ENCODE results near the gene SCYGR1.

- TF ChIP-seq, protein P1, sequence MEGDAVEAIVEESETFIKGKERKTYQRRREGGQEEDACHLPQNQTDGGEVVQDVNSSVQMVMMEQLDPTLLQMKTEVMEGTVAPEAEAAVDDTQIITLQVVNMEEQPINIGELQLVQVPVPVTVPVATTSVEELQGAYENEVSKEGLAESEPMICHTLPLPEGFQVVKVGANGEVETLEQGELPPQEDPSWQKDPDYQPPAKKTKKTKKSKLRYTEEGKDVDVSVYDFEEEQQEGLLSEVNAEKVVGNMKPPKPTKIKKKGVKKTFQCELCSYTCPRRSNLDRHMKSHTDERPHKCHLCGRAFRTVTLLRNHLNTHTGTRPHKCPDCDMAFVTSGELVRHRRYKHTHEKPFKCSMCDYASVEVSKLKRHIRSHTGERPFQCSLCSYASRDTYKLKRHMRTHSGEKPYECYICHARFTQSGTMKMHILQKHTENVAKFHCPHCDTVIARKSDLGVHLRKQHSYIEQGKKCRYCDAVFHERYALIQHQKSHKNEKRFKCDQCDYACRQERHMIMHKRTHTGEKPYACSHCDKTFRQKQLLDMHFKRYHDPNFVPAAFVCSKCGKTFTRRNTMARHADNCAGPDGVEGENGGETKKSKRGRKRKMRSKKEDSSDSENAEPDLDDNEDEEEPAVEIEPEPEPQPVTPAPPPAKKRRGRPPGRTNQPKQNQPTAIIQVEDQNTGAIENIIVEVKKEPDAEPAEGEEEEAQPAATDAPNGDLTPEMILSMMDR (IDR thresholded peaks at IDR 0.05) = no peak
- no peak for TF ChIP-seq POLR2A (IDR thresholded peaks at IDR 0.05)
Observed at GRCh38 chr2:227351639-227352038, 36.1 kb downstream of the SCYGR1 start.

Measured in body of pancreas (tissue), 4 donors.